ENCODE measurements around the gene ELAVL4.

GRCh38 chr1:50139339-50140181 lies 30.8 kb downstream of the ELAVL4 start:
- TF ChIP-seq POLR2AphosphoS5 (IDR thresholded peaks at IDR 0.05; ENCODE audit: low read depth, low read length) (no peak), POLR2A (IDR thresholded peaks at IDR 0.05; ENCODE audit: low read depth, low read length) (no peak), TAF1 (IDR thresholded peaks at IDR 0.05; ENCODE audit: borderline replicate concordance, low read depth, low read length) (no peak)
